Endothelial cell of umbilical vein (primary cell): ENCODE measurements around the gene GDF3. TPM values are rescaled to one million over a fixed set of nuclear protein-coding genes. Genes with fewer than 3 reads are reported as not detected.

Experiments used
- BruUV-seq: library from RNA; stranded (reverse); fragments of 400-500 nt; replicated peaks from 2 replicates; lab custom pipeline; 2021; lab: Mats Ljungman, UMichigan
- CTCF ChIA-PET: fragments of 300-600, 350-600 bp; sonication (Branson Sonifier 250); formaldehyde crosslinking; loops from one replicate; lab custom pipeline; 2021; ENCODE audit warnings: antibody characterized with exemption, inconsistent platforms; lab: Charles Lee
- POLR2A ChIA-PET: fragments of 300-600, 350-600 bp; sonication (Branson Sonifier 250); formaldehyde crosslinking; loops from one replicate; lab custom pipeline; 2021; ENCODE audit warnings: antibody characterized with exemption, inconsistent platforms; lab: Charles Lee
- DNase-seq: peaks from one replicate; pipeline ENCODE4 v3.0.0-alpha.2; 2011; ENCODE audit warnings: low read depth, low spot score
- FAIRE-seq: peaks from 2 replicates; lab custom pipeline; 2011; peaks lifted over from hg19 to GRCh38; lab: Jason Lieb, UNC
- H2AFZ ChIP-seq: 2 replicates; pipeline ENCODE4 v1.6.0; 2012; ENCODE audit warnings: low read depth, low read length, control low read depth, inconsistent platforms
- H3K27ac ChIP-seq: 2 replicates; pipeline ENCODE4 v1.5.1; 2011; ENCODE audit warnings: low read depth, mild to moderate bottlenecking, control low read depth, low read length, moderate library complexity; ENCODE audit not compliant: insufficient read depth
- H3K27me3 ChIP-seq, 2 experiments: 2 replicates each; pipeline versions ENCODE4 v1.6.0 to v1.6.1; 2011; ENCODE audit warnings: low read length in 2 of 2, mixed read lengths in 1 of 2; ENCODE audit not compliant: control insufficient read depth in 2 of 2, insufficient read depth in 2 of 2
- H3K36me3 ChIP-seq, 2 experiments: 2 replicates in 1 of 2; 3 replicates in 1 of 2; pipeline ENCODE4 v1.5.1; 2011; ENCODE audit warnings: low read length in 2 of 2, mild to moderate bottlenecking in 1 of 2, moderate library complexity in 1 of 2; ENCODE audit not compliant: control insufficient read depth in 2 of 2, insufficient read depth in 2 of 2; ENCODE audit errors: extremely low read depth in 1 of 2
- H3K4me1 ChIP-seq: 3 replicates; pipeline ENCODE4 v1.5.1; 2011; ENCODE audit warnings: mild to moderate bottlenecking, low read length; ENCODE audit not compliant: control insufficient read depth, insufficient read depth; ENCODE audit errors: extremely low read depth
- H3K4me2 ChIP-seq: 2 replicates; pipeline ENCODE4 v1.6.1; 2011; ENCODE audit warnings: low read length, control low read depth, mixed read lengths; ENCODE audit not compliant: insufficient read depth
- H3K4me3 ChIP-seq, 3 experiments: fragments of 200-600 bp in 1 of 3; sonication (generic), shearing (Covaris generic) in 1 of 3; replicated peaks in 1 of 3; 2 replicates each; pipeline ENCODE4 v1.5.1; 2011 to 2016; ENCODE audit warnings: control low read depth in 3 of 3, low read length in 3 of 3, mild to moderate bottlenecking in 2 of 3, inconsistent platforms in 1 of 3, low read depth in 1 of 3, moderate library complexity in 1 of 3; ENCODE audit not compliant: insufficient read depth in 1 of 3
- H3K79me2 ChIP-seq: 2 replicates; pipeline ENCODE4 v1.6.0; 2012; ENCODE audit warnings: low read length, inconsistent platforms; ENCODE audit not compliant: control insufficient read depth, insufficient read depth
- H3K9ac ChIP-seq: replicated peaks from 2 replicates; pipeline ENCODE3; 2011; ENCODE audit warnings: low read length, control low read depth; ENCODE audit not compliant: insufficient read depth; ENCODE audit errors: extremely low read depth
- H3K9me1 ChIP-seq: replicated peaks from 3 replicates; pipeline ENCODE4 v1.6.0; 2011; ENCODE audit warnings: mild to moderate bottlenecking, low read length; ENCODE audit not compliant: control insufficient read depth, insufficient read depth; ENCODE audit errors: extremely low read depth
- H3K9me3 ChIP-seq: replicated peaks from 2 replicates; pipeline ENCODE4 v1.5.1; 2012; ENCODE audit warnings: low read length, inconsistent platforms; ENCODE audit not compliant: control insufficient read depth, insufficient read depth
- H4K20me1 ChIP-seq: replicated peaks from 2 replicates; pipeline ENCODE3; 2011; ENCODE audit warnings: mild to moderate bottlenecking, low read length; ENCODE audit not compliant: control insufficient read depth, insufficient read depth; ENCODE audit errors: extremely low read depth
- EZH2 ChIP-seq: IDR thresholded peaks from 2 replicates; pipeline ENCODE4 v1.6.1; 2012; ENCODE audit warnings: borderline replicate concordance, low read depth, mild to moderate bottlenecking, moderate library complexity, low read length, inconsistent platforms; ENCODE audit not compliant: severe bottlenecking
- FOS ChIP-seq: IDR thresholded peaks from 2 replicates; pipeline ENCODE4 v1.6.1; 2011; ENCODE audit warnings: mild to moderate bottlenecking, low read length, moderate library complexity, borderline replicate concordance; ENCODE audit not compliant: insufficient read depth
- GATA2 ChIP-seq: IDR thresholded peaks from 2 replicates; pipeline ENCODE4 v1.7.0; 2011; ENCODE audit warnings: low read depth, mild to moderate bottlenecking, moderate library complexity, mixed read lengths, low read length; ENCODE audit not compliant: insufficient read length, insufficient read depth
- JUN ChIP-seq: IDR thresholded peaks from 2 replicates; pipeline ENCODE4 v1.6.1; 2011; ENCODE audit warnings: borderline replicate concordance, low read depth; ENCODE audit not compliant: insufficient read length, insufficient read depth
- MYC ChIP-seq: IDR thresholded peaks from one replicate; pipeline ENCODE4 v1.6.1; 2011; ENCODE audit warnings: mild to moderate bottlenecking, low read depth, low read length
- POLR2A ChIP-seq: IDR thresholded peaks from 2 replicates; pipeline ENCODE4 v1.6.1; 2012; ENCODE audit warnings: low read depth, mild to moderate bottlenecking, control low read depth, low read length
- POLR2AphosphoS5 ChIP-seq: IDR thresholded peaks from 2 replicates; pipeline ENCODE4 v1.6.1; 2012; ENCODE audit warnings: low read depth, mild to moderate bottlenecking, control low read depth, low read length, moderate library complexity; ENCODE audit not compliant: insufficient read depth
- dilution Hi-C: fragments of 300-500 bp; cut with MboI; formaldehyde crosslinking; loops from one replicate; pipeline ENCODE4 v1.15.0; 2019; ENCODE audit warnings: low sequenced_read_pairs; ENCODE audit not compliant: extremely low pct_ligation_motif_present
- intact Hi-C: fragments of 100-400 bp; cut with micrococcal nuclease; formaldehyde crosslinking; loops from one replicate; pipeline ENCODE4 v1.10.0; 2022
- polyA plus RNA-seq, 4 experiments: library from polyadenylated mRNA; depleted of rRNA in 3 of 4; stranded (reverse) in 3 of 4; unstranded in 1 of 4; fragments of >200 nt; gene quantifications; 2 replicates each; pipeline versions ENCODE4 v1.2.1 to v1.2.3, GENCODE V29; 2011 to 2012; ENCODE audit warnings: missing spikeins in 1 of 4
- total RNA-seq: library from RNA; stranded (reverse); gene quantifications from 2 replicates; pipeline ENCODE4 v1.2.3, GENCODE V29; 2021
- TF ChIP-seq, protein P1 (sequence below): IDR thresholded peaks from 2 replicates; pipeline ENCODE4 v1.6.1; 2011; ENCODE audit not compliant: insufficient read depth, insufficient read length
- TF ChIP-seq, protein P2 (sequence below), 2 donors: IDR thresholded peaks; 1 replicate in 1 of 2; 2 replicates in 1 of 2; pipeline ENCODE4 v1.5.1; 2011; ENCODE audit warnings: low read length in 2 of 2, mild to moderate bottlenecking in 2 of 2, moderate library complexity in 2 of 2, control low read depth in 1 of 2, inconsistent platforms in 1 of 2, low read depth in 1 of 2; ENCODE audit not compliant: insufficient read depth in 1 of 2; ENCODE audit errors: extremely low read depth in 1 of 2

The GDF3 gene
- total and polyA plus RNA-seq, 2 donors (not counting 3 experiments of a cell fraction or from before 2014, with no cell fraction given), result 3.1 to 5.0 TPM

DNA sequence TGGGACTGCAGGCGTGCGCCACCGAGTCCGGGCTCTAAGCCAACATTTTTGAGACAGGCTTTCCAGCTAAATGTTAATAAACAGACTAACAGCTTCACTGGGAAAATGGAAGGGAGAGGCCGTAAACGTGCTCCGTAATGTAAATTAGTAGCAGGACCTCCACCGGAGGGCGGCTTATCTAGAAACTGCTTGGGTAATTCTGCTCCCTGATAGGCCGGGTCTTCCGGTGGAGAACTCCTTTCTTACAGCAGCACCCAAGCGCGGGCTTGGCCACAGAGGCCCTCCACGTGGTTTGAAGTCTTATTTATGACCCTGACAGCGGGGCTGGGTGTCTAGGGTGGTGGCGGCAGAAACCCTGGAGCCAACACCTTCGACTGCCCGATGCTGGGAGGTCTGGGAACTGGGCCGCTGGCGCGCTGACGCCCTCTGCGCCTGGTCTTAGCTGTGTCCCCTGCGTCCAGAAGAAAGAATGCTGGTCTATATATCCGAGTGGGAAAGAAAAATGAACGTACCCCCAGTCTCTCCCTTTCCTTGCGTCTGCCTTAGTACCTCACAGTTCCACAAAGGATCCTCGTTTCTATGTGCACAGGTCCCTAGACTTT is 17.4 kb upstream of the GDF3 start:
- Histone ChIP-seq H3K4me2 (no peak overlapping the region), H3K36me3 (no peaks in the 10 kb centered on the region), H3K4me3 (no peak overlapping the region), H2AFZ (no peak overlapping the region), H3K9ac (no peak overlapping the region), H4K20me1 (no peaks in the 10 kb centered on the region), H3K79me2 (no peaks in the 10 kb centered on the region), H3K4me1 (no peaks in the 10 kb centered on the region), H3K27me3 (peaks cover 0 to 4% of the 10 kb centered on the region in 2 experiments), H3K27ac (no peak overlapping the region), H3K9me1 (no peaks in the 10 kb centered on the region), H3K9me3 (no peaks in the 10 kb centered on the region)
- no peak for FAIRE-seq
- dilution Hi-C loops, result no loop called here
- BruUV-seq, result no TSS peak
- ChIA-PET POLR2A (no interaction called here), CTCF (no interaction called here)
- TF ChIP-seq EZH2 (no peak), POLR2AphosphoS5 (no peak), MYC (no peak), POLR2A (no peak), GATA2 (no peak), FOS (no peak), JUN (no peak)
- TF ChIP-seq, protein P1, sequence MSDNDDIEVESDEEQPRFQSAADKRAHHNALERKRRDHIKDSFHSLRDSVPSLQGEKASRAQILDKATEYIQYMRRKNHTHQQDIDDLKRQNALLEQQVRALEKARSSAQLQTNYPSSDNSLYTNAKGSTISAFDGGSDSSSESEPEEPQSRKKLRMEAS, result no peak
- TF ChIP-seq, protein P2, sequence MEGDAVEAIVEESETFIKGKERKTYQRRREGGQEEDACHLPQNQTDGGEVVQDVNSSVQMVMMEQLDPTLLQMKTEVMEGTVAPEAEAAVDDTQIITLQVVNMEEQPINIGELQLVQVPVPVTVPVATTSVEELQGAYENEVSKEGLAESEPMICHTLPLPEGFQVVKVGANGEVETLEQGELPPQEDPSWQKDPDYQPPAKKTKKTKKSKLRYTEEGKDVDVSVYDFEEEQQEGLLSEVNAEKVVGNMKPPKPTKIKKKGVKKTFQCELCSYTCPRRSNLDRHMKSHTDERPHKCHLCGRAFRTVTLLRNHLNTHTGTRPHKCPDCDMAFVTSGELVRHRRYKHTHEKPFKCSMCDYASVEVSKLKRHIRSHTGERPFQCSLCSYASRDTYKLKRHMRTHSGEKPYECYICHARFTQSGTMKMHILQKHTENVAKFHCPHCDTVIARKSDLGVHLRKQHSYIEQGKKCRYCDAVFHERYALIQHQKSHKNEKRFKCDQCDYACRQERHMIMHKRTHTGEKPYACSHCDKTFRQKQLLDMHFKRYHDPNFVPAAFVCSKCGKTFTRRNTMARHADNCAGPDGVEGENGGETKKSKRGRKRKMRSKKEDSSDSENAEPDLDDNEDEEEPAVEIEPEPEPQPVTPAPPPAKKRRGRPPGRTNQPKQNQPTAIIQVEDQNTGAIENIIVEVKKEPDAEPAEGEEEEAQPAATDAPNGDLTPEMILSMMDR (IDR thresholded peaks at IDR 0.05; ENCODE audit: extremely low read depth in 1 of 2, insufficient read depth in 1 of 2, low read depth in 1 of 2, low read length in 2 of 2), result no peak
- DNase-seq, result no peak
- intact Hi-C loops, result no loop called here
